HepG2 (cell line): ENCODE measurements around the gene CALM1. TPM values are rescaled to one million over a fixed set of nuclear protein-coding genes. Genes with fewer than 3 reads are reported as not detected.

Source experiments
- DNMT3B ChIP-seq: conservative IDR thresholded peaks from 2 replicates; pipeline ENCODE4 v1.6.1; 2016; ENCODE audit warnings: missing biosample characterization, control low read depth
- FOXC1 ChIP-seq: sonication (generic); formaldehyde crosslinking; IDR thresholded peaks from 2 replicates; pipeline ENCODE4 v1.8.0; 2022; ENCODE audit warnings: mild to moderate bottlenecking, missing genetic modification reagents, borderline replicate concordance
- GATAD2A ChIP-seq: IDR thresholded peaks from 2 replicates; pipeline ENCODE4 v1.6.1; 2016
- HOXA5 ChIP-seq: sonication (generic); formaldehyde crosslinking; IDR thresholded peaks from 2 replicates; pipeline ENCODE4 v1.4.0; 2020; ENCODE audit warnings: missing genetic modification reagents
- MTA1 ChIP-seq: sonication (generic); formaldehyde crosslinking; IDR thresholded peaks from 2 replicates; pipeline ENCODE4 v1.4.0; 2020; ENCODE audit warnings: missing genetic modification reagents, mild to moderate bottlenecking, borderline replicate concordance
- RELA ChIP-seq: sonication (generic); formaldehyde crosslinking; IDR thresholded peaks from 2 replicates; pipeline ENCODE4 v1.4.0; 2020; ENCODE audit warnings: missing genetic modification reagents
- RORA ChIP-seq: sonication (generic); formaldehyde crosslinking; IDR thresholded peaks from 2 replicates; pipeline ENCODE4 v1.5.0; 2020; ENCODE audit warnings: mild to moderate bottlenecking, missing genetic modification reagents, moderate library complexity
- RXRB ChIP-seq: IDR thresholded peaks from 2 replicates; pipeline ENCODE4 v1.6.1; 2016; ENCODE audit warnings: borderline replicate concordance, missing genetic modification reagents, missing compliant biosample characterization
- SAP130 ChIP-seq: IDR thresholded peaks from 2 replicates; pipeline ENCODE4 v1.6.1; 2016; ENCODE audit warnings: low read depth
- TEAD3 ChIP-seq: optimal IDR thresholded peaks from 2 replicates; pipeline ENCODE3; 2016; ENCODE audit warnings: borderline replicate concordance
- THAP11 ChIP-seq: IDR thresholded peaks from 2 replicates; pipeline ENCODE4 v1.6.1; 2016; ENCODE audit warnings: missing biosample characterization, missing genetic modification reagents
- THYN1 ChIP-seq: sonication (generic); formaldehyde crosslinking; IDR thresholded peaks from 2 replicates; pipeline ENCODE4 v1.8.1; 2023; ENCODE audit warnings: low read depth, mild to moderate bottlenecking, moderate library complexity, missing genetic modification reagents, borderline replicate concordance
- ZNF264 ChIP-seq: sonication (generic); formaldehyde crosslinking; IDR thresholded peaks from 2 replicates; pipeline ENCODE4 v1.4.0; 2020; ENCODE audit warnings: missing genetic modification reagents
- ZNF441 ChIP-seq: sonication (generic); formaldehyde crosslinking; IDR thresholded peaks from 2 replicates; pipeline ENCODE4 v1.7.0; 2021; ENCODE audit warnings: missing genetic modification reagents, borderline replicate concordance
- ZNF446 ChIP-seq: sonication (generic); formaldehyde crosslinking; IDR thresholded peaks from 2 replicates; pipeline ENCODE4 v1.5.0; 2020; ENCODE audit warnings: mild to moderate bottlenecking, missing genetic modification reagents
- ZNF556 ChIP-seq: sonication (generic); formaldehyde crosslinking; IDR thresholded peaks from 2 replicates; pipeline ENCODE4 v1.4.0; 2020; ENCODE audit warnings: mild to moderate bottlenecking, missing genetic modification reagents, borderline replicate concordance
- ZNF746 ChIP-seq: sonication (generic); formaldehyde crosslinking; IDR thresholded peaks from 2 replicates; pipeline ENCODE4 v1.8.0; 2022; ENCODE audit warnings: mild to moderate bottlenecking, missing genetic modification reagents
- ZNF792 ChIP-seq: IDR thresholded peaks from 2 replicates; pipeline ENCODE4 v1.6.1; 2016
- polyA plus RNA-seq, 8 experiments: library from polyadenylated mRNA; depleted of rRNA in 3 of 8; stranded (reverse) in 7 of 8; unstranded in 1 of 8; fragments of >200 nt; fragmentation: Illumina TruSeq in 4 of 8; extraction: Trizol in 4 of 8; gene quantifications; 2 replicates each; pipeline versions ENCODE4 v1.2.1 to v1.2.3, GENCODE V29; 2011 to 2016; ENCODE audit warnings: low read depth in 4 of 8, missing spikeins in 1 of 8, mixed read lengths in 1 of 8; ENCODE audit not compliant: insufficient read depth in 1 of 8
- total RNA-seq, 5 experiments: library from RNA; depleted of rRNA; stranded (reverse); fragments of >200 nt; fragmentation: Illumina TruSeq; extraction: Trizol; gene quantifications; 2 replicates each; pipeline ENCODE4 v1.2.3, GENCODE V29; 2016; ENCODE audit warnings: low read depth in 1 of 5
- TF ChIP-seq, protein P1 (sequence below): sonication (generic); formaldehyde crosslinking; IDR thresholded peaks from 2 replicates; pipeline ENCODE4 v1.4.0; 2020; ENCODE audit warnings: missing genetic modification reagents
- TF ChIP-seq, protein P2 (sequence below): IDR thresholded peaks from 2 replicates; pipeline ENCODE4 v1.6.1; 2016; ENCODE audit warnings: missing compliant biosample characterization, missing genetic modification reagents, borderline replicate concordance
- TF ChIP-seq, protein P3 (sequence below): IDR thresholded peaks from 2 replicates; pipeline ENCODE4 v1.6.1; 2016; ENCODE audit warnings: low read depth, control low read depth
- TF ChIP-seq, protein P4 (sequence below): sonication (generic); formaldehyde crosslinking; IDR thresholded peaks from 2 replicates; pipeline ENCODE4 v1.4.0; 2020; ENCODE audit warnings: mild to moderate bottlenecking, missing genetic modification reagents
- TF ChIP-seq, protein P5 (sequence below): sonication (generic); formaldehyde crosslinking; conservative IDR thresholded peaks from 2 replicates; pipeline ENCODE4 v1.4.0; 2020; ENCODE audit warnings: missing genetic modification reagents

The CALM1 gene
- total and polyA plus RNA-seq, 2 of the 13 experiments (the other 11 are each of a cell fraction or from before 2014, with no cell fraction given): 110 to 238 TPM

DNA sequence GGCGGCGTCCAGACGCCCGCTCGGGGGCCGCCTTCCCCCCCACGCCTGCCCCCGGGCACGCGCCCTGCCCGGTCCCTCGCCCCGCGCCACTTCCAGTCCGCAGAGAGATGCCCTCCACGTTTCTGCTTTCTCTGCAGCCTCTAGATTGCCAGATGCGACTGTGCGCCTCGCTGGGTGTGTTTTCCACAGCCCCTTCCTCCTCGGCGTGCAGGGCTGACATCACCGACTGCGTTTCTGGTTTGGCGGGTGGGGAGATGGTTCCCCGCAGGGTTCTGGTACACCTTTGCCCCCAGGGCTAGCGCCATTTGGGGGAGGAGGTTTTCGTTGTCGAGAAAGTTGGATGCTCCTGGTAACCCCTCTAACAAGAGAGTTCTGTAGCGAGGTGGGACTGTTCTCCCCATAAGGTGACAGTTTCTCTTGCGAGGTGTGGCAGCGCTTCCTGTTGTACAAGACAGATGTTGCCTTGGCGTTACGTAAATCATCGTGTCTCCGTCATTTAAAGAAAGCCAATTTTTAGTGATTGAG lies 1.5 kb downstream of the CALM1 start (continued):
- TF ChIP-seq, protein P1, sequence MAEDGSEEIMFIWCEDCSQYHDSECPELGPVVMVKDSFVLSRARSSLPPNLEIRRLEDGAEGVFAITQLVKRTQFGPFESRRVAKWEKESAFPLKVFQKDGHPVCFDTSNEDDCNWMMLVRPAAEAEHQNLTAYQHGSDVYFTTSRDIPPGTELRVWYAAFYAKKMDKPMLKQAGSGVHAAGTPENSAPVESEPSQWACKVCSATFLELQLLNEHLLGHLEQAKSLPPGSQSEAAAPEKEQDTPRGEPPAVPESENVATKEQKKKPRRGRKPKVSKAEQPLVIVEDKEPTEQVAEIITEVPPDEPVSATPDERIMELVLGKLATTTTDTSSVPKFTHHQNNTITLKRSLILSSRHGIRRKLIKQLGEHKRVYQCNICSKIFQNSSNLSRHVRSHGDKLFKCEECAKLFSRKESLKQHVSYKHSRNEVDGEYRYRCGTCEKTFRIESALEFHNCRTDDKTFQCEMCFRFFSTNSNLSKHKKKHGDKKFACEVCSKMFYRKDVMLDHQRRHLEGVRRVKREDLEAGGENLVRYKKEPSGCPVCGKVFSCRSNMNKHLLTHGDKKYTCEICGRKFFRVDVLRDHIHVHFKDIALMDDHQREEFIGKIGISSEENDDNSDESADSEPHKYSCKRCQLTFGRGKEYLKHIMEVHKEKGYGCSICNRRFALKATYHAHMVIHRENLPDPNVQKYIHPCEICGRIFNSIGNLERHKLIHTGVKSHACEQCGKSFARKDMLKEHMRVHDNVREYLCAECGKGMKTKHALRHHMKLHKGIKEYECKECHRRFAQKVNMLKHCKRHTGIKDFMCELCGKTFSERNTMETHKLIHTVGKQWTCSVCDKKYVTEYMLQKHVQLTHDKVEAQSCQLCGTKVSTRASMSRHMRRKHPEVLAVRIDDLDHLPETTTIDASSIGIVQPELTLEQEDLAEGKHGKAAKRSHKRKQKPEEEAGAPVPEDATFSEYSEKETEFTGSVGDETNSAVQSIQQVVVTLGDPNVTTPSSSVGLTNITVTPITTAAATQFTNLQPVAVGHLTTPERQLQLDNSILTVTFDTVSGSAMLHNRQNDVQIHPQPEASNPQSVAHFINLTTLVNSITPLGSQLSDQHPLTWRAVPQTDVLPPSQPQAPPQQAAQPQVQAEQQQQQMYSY: peak; percentile 82; the same call in 1 of the 2 replicates
- TF ChIP-seq GATAD2A (CRISPR knock-in tag): no peak
- no peak for TF ChIP-seq MTA1
- TF ChIP-seq RXRB: no peak
- TF ChIP-seq ZNF556: no peak
- no peak for TF ChIP-seq HOXA5 (CRISPR knock-in tag)
- TF ChIP-seq, protein P2, sequence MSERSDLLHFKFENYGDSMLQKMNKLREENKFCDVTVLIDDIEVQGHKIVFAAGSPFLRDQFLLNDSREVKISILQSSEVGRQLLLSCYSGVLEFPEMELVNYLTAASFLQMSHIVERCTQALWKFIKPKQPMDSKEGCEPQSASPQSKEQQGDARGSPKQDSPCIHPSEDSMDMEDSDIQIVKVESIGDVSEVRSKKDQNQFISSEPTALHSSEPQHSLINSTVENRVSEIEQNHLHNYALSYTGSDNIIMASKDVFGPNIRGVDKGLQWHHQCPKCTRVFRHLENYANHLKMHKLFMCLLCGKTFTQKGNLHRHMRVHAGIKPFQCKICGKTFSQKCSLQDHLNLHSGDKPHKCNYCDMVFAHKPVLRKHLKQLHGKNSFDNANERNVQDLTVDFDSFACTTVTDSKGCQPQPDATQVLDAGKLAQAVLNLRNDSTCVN (CRISPR knock-in tag): no peak
- TF ChIP-seq ZNF792 (CRISPR knock-in tag): no peak
- 0 out of 2 replicates have a peak, but pooled peaks have one; percentile 22 for TF ChIP-seq FOXC1 (CRISPR knock-in tag)
- no peak for TF ChIP-seq ZNF446 (CRISPR knock-in tag)
- TF ChIP-seq, protein P3, sequence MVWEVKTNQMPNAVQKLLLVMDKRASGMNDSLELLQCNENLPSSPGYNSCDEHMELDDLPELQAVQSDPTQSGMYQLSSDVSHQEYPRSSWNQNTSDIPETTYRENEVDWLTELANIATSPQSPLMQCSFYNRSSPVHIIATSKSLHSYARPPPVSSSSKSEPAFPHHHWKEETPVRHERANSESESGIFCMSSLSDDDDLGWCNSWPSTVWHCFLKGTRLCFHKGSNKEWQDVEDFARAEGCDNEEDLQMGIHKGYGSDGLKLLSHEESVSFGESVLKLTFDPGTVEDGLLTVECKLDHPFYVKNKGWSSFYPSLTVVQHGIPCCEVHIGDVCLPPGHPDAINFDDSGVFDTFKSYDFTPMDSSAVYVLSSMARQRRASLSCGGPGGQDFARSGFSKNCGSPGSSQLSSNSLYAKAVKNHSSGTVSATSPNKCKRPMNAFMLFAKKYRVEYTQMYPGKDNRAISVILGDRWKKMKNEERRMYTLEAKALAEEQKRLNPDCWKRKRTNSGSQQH (CRISPR knock-in tag): no peak
- no peak for TF ChIP-seq ZNF264 (CRISPR knock-in tag)
- TF ChIP-seq THYN1 (CRISPR knock-in tag): no peak
- TF ChIP-seq THAP11 (CRISPR knock-in tag): 0 out of 2 replicates have a peak, but pooled peaks have one; percentile 5
- TF ChIP-seq TEAD3 (CRISPR knock-in tag): no peak
- no peak for TF ChIP-seq DNMT3B (CRISPR knock-in tag)
- no peak for TF ChIP-seq ZNF746 (CRISPR knock-in tag)
- TF ChIP-seq, protein P4, sequence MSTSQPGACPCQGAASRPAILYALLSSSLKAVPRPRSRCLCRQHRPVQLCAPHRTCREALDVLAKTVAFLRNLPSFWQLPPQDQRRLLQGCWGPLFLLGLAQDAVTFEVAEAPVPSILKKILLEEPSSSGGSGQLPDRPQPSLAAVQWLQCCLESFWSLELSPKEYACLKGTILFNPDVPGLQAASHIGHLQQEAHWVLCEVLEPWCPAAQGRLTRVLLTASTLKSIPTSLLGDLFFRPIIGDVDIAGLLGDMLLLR (CRISPR knock-in tag): no peak
- no peak for TF ChIP-seq RORA (CRISPR knock-in tag)
- TF ChIP-seq, protein P5, sequence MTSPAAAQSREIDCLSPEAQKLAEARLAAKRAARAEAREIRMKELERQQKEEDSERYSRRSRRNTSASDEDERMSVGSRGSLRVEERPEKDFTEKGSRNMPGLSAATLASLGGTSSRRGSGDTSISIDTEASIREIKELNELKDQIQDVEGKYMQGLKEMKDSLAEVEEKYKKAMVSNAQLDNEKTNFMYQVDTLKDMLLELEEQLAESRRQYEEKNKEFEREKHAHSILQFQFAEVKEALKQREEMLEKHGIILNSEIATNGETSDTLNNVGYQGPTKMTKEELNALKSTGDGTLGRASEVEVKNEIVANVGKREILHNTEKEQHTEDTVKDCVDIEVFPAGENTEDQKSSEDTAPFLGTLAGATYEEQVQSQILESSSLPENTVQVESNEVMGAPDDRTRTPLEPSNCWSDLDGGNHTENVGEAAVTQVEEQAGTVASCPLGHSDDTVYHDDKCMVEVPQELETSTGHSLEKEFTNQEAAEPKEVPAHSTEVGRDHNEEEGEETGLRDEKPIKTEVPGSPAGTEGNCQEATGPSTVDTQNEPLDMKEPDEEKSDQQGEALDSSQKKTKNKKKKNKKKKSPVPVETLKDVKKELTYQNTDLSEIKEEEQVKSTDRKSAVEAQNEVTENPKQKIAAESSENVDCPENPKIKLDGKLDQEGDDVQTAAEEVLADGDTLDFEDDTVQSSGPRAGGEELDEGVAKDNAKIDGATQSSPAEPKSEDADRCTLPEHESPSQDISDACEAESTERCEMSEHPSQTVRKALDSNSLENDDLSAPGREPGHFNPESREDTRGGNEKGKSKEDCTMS (CRISPR knock-in tag): no peak
- peak; percentile 49; the same call in 1 of the 2 replicates for TF ChIP-seq SAP130 (CRISPR knock-in tag)
- TF ChIP-seq RELA (CRISPR knock-in tag): no peak
- no peak for TF ChIP-seq ZNF441 (CRISPR knock-in tag)
